HAP-1 (cell line): ENCODE data around the gene FTSJ1.

Source experiments
- DNase-seq, 2 experiments: peaks; one replicate each; pipeline ENCODE4 v3.0.0-alpha.2; 2016 to 2020; ENCODE audit warnings: low spot score in 2 of 2
- H3K27me3 ChIP-seq: fragments of 250-450 bp; sonication (Bioruptor Pico); 2 replicates; pipeline ENCODE4 v1.5.1; 2020; ENCODE audit warnings: low read depth, mild to moderate bottlenecking, moderate library complexity
- H3K36me3 ChIP-seq: fragments of 250-450 bp; sonication (Bioruptor Pico); replicated peaks from 2 replicates; pipeline ENCODE4 v1.5.1; 2020; ENCODE audit warnings: mild to moderate bottlenecking
- H3K4me1 ChIP-seq: fragments of 250-450 bp; sonication (Bioruptor Pico); 2 replicates; pipeline ENCODE4 v1.5.1; 2020; ENCODE audit warnings: mild to moderate bottlenecking
- H3K4me3 ChIP-seq: fragments of 250-450 bp; sonication (Bioruptor Pico); 2 replicates; pipeline ENCODE4 v1.5.1; 2020; ENCODE audit warnings: mild to moderate bottlenecking, moderate library complexity
- H3K9me3 ChIP-seq: fragments of 250-450 bp; sonication (Bioruptor Pico); 2 replicates; pipeline ENCODE4 v1.5.1; 2020; ENCODE audit warnings: mild to moderate bottlenecking, moderate library complexity
- in situ Hi-C: fragments of 300-500 bp; cut with MboI; formaldehyde crosslinking; loops from 3 replicates; pipeline ENCODE4 v1.14.3; 2020; ENCODE audit warnings: low sequenced_read_pairs, inconsistent platforms, mixed read lengths

FTSJ1 gene

GRCh38 chrX:48461830-48462229 lies 14.2 kb upstream of the FTSJ1 start:
- H3K27me3 ChIP-seq = no peaks in the 10 kb centered on the region
- H3K4me1 ChIP-seq = peaks cover 4% of the 10 kb centered on the region
- DNase-seq = no peak
- H3K36me3 ChIP-seq = peaks cover 82% of the 10 kb centered on the region
- H3K4me3 ChIP-seq = no peak overlapping the region
- in situ Hi-C loops = no loop called here
- no peaks in the 10 kb centered on the region for H3K9me3 ChIP-seq

GRCh38 chrX:48465336-48465933 lies 10.6 kb upstream of the FTSJ1 start:
- no peak overlapping the region for H3K4me3 ChIP-seq
- in situ Hi-C loops = no loop called here
- DNase-seq = no peak

GRCh38 chrX:48466696-48467095 lies 9.3 kb upstream of the FTSJ1 start:
- Histone ChIP-seq H3K36me3 (peaks cover 47% of the 10 kb centered on the region), H3K27me3 (no peaks in the 10 kb centered on the region), H3K4me3 (peak overlapping the region; percentile 69), H3K4me1 (peaks cover 5% of the 10 kb centered on the region), H3K9me3 (no peaks in the 10 kb centered on the region)
- DNase-seq = peak in 1 of 2 experiments; percentile 68
- in situ Hi-C loops = no loop called here

More at GRCh38 chrX:48465336-48465933, 10.6 kb upstream of the FTSJ1 start:
- Histone ChIP-seq H3K27me3 (no peaks in the 10 kb centered on the region), H3K9me3 (no peaks in the 10 kb centered on the region), H3K36me3 (peaks cover 58% of the 10 kb centered on the region), H3K4me1 (peaks cover 5% of the 10 kb centered on the region)

GRCh38 chrX:48467281-48467761 lies 8.7 kb upstream of the FTSJ1 start:
- H3K36me3 ChIP-seq = peaks cover 41% of the 10 kb centered on the region
- H3K27me3 ChIP-seq = no peaks in the 10 kb centered on the region
- in situ Hi-C loops = no loop called here
- peak in 1 of 2 experiments; percentile 28 for DNase-seq
- no peaks in the 10 kb centered on the region for H3K9me3 ChIP-seq
- H3K4me1 ChIP-seq = peaks cover 5% of the 10 kb centered on the region
- peak overlapping the region; percentile 69 for H3K4me3 ChIP-seq

GRCh38 chrX:48468247-48468671 lies 7.7 kb upstream of the FTSJ1 start:
- Histone ChIP-seq H3K36me3 (peaks cover 32% of the 10 kb centered on the region), H3K4me3 (peak overlapping the region; percentile 69), H3K9me3 (no peaks in the 10 kb centered on the region), H3K27me3 (no peaks in the 10 kb centered on the region), H3K4me1 (peaks cover 8% of the 10 kb centered on the region)
- DNase-seq = peak; percentile 51 to 84
- in situ Hi-C loops = no loop called here

- Histone ChIP-seq H3K4me1 (peaks cover 9% of the 10 kb centered on the region), H3K4me3 (peak overlapping the region; percentile 69), H3K9me3 (no peaks in the 10 kb centered on the region), H3K36me3 (peaks cover 28% of the 10 kb centered on the region), H3K27me3 (no peaks in the 10 kb centered on the region)
- in situ Hi-C loops = no loop called here
- DNase-seq = peak; percentile 73 to 85
Observed at GRCh38 chrX:48468693-48469691, 7.0 kb upstream of the FTSJ1 start.

- no peak for DNase-seq
- no peaks in the 10 kb centered on the region for H3K27me3 ChIP-seq
- H3K4me1 ChIP-seq = peaks cover 19% of the 10 kb centered on the region
- H3K4me3 ChIP-seq = peak within 1 kb of the TSS; percentile 69
- H3K9me3 ChIP-seq = no peaks in the 10 kb centered on the region
- in situ Hi-C loops = no loop called here
- peaks cover 18% of the 10 kb centered on the region for H3K36me3 ChIP-seq
Observed at GRCh38 chrX:48470110-48470832, 5.7 kb upstream of the FTSJ1 start, which contains the start of gene SLC38A5. Gene SLC38A5 (minus strand): TSS chrX:48470260. CDS start chrX:48467924, 2,336 bp downstream.

- Histone ChIP-seq H3K4me1 (peaks cover 19% of the 10 kb centered on the region), H3K4me3 (no peak overlapping the region), H3K27me3 (no peaks in the 10 kb centered on the region), H3K9me3 (no peaks in the 10 kb centered on the region), H3K36me3 (peaks cover 13% of the 10 kb centered on the region)
- in situ Hi-C loops = no loop called here
- DNase-seq = no peak
Observed at GRCh38 chrX:48470833-48471118, 5.2 kb upstream of the FTSJ1 start.

GRCh38 chrX:48471504-48471903 lies 4.5 kb upstream of the FTSJ1 start:
- Histone ChIP-seq H3K27me3 (no peaks in the 10 kb centered on the region), H3K4me3 (no peak overlapping the region), H3K9me3 (no peaks in the 10 kb centered on the region), H3K4me1 (peaks cover 19% of the 10 kb centered on the region), H3K36me3 (peaks cover 11% of the 10 kb centered on the region)
- DNase-seq = peak in 1 of 2 experiments; percentile 10
- in situ Hi-C loops = no loop called here

GRCh38 chrX:48472225-48472624 lies 3.8 kb upstream of the FTSJ1 start:
- Histone ChIP-seq H3K4me3 (no peak overlapping the region), H3K27me3 (no peaks in the 10 kb centered on the region), H3K9me3 (no peaks in the 10 kb centered on the region), H3K4me1 (peaks cover 16% of the 10 kb centered on the region), H3K36me3 (peaks cover 4% of the 10 kb centered on the region; the same call in 1 of the 2 replicates)
- DNase-seq = peak in 1 of 2 experiments; percentile 7
- in situ Hi-C loops = no loop called here

- peaks cover 19% of the 10 kb centered on the region for H3K4me1 ChIP-seq
- H3K9me3 ChIP-seq = no peaks in the 10 kb centered on the region
- peak; percentile 32 to 48 for DNase-seq
- no peaks in the 10 kb centered on the region for H3K27me3 ChIP-seq
- in situ Hi-C loops = no loop called here
- H3K36me3 ChIP-seq = peaks cover 4% of the 10 kb centered on the region
- no peak overlapping the region for H3K4me3 ChIP-seq
Observed at GRCh38 chrX:48472851-48473703, 2.9 kb upstream of the FTSJ1 start.

- H3K36me3 ChIP-seq = peaks cover 5% of the 10 kb centered on the region
- no peaks in the 10 kb centered on the region for H3K9me3 ChIP-seq
- H3K4me3 ChIP-seq = no peak overlapping the region
- peaks cover 19% of the 10 kb centered on the region for H3K4me1 ChIP-seq
- DNase-seq = peak in 1 of 2 experiments; percentile 12
- H3K27me3 ChIP-seq = no peaks in the 10 kb centered on the region
- in situ Hi-C loops = no loop called here
Observed at GRCh38 chrX:48473704-48473990, 2.4 kb upstream of the FTSJ1 start.

- in situ Hi-C loops = no loop called here
- peaks cover 10% of the 10 kb centered on the region for H3K36me3 ChIP-seq
- no peaks in the 10 kb centered on the region for H3K27me3 ChIP-seq
- peak; percentile 54 to 73 for DNase-seq
- peaks cover 19% of the 10 kb centered on the region for H3K4me1 ChIP-seq
- no peak overlapping the region for H3K4me3 ChIP-seq
- no peaks in the 10 kb centered on the region for H3K9me3 ChIP-seq
Observed at GRCh38 chrX:48474127-48474526, 1.9 kb upstream of the FTSJ1 start.
